AG10803 (cell line): Measurements from ENCODE around the gene PNCK.

Source experiments
- DNase-seq: peaks from one replicate; pipeline ENCODE4 v3.0.0; 2010; ENCODE audit warnings: low read depth
- H3K4me3 ChIP-seq: 2 replicates; pipeline ENCODE4 v1.5.1; 2011; ENCODE audit warnings: mild to moderate bottlenecking, low read length, control low read depth
- CTCF ChIP-seq: conservative IDR thresholded peaks from 2 replicates; pipeline ENCODE4 v1.5.1; 2011; ENCODE audit warnings: mild to moderate bottlenecking, low read length, control low read depth, inconsistent platforms

PNCK gene

GRCh38 chrX:153643431-153644351 is 29.9 kb downstream of the PNCK start:
- no peak for TF ChIP-seq CTCF
- no peak for DNase-seq
- no peak overlapping the region for H3K4me3 ChIP-seq

DNA sequence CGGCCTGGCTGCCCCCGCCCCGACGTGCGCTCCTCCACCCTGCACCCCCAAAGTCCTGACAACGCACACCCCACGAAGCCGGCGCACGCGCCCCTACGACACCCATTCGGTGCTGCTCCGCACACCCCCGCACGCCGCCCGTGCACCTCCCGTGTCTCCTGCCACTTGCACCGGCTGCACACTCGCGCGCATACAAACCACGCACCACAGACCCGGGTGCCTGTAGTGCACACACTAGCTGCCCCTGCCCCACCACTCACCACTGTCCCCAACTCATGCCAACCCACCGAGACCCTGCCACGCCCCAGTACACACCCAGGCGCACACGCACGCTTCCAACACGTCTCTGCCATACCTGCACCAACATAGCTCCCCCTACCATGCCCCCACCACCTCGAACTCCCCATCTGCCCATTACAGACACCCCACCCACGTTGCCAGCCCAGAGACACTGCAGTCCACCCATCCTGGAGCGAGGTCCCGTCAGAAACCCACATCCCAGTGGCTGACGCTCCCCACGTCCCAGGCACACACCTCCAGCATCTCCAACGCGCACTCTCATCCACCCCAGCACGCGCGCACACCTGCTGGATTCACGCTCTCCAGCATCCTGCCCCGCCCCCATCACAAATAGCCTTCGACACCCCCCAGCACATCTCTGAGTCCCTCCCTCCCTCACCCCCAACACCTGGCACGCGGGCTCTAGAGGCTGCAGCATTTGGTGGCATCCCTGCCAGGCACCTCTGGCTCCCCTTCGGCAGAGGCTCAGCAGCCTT is 30.8 kb downstream of the PNCK start:
- no peak for DNase-seq
- TF ChIP-seq CTCF, result no peak
- no peak overlapping the region for H3K4me3 ChIP-seq

- no peak for DNase-seq
- no peak for TF ChIP-seq CTCF
- H3K4me3 ChIP-seq, result no peak overlapping the region
Observed at GRCh38 chrX:153642051-153642654, 31.5 kb downstream of the PNCK start.

- no peak for TF ChIP-seq CTCF
- no peak for DNase-seq
- H3K4me3 ChIP-seq, result no peak overlapping the region
Observed at GRCh38 chrX:153641627-153642026, 32.0 kb downstream of the PNCK start.

DNA sequence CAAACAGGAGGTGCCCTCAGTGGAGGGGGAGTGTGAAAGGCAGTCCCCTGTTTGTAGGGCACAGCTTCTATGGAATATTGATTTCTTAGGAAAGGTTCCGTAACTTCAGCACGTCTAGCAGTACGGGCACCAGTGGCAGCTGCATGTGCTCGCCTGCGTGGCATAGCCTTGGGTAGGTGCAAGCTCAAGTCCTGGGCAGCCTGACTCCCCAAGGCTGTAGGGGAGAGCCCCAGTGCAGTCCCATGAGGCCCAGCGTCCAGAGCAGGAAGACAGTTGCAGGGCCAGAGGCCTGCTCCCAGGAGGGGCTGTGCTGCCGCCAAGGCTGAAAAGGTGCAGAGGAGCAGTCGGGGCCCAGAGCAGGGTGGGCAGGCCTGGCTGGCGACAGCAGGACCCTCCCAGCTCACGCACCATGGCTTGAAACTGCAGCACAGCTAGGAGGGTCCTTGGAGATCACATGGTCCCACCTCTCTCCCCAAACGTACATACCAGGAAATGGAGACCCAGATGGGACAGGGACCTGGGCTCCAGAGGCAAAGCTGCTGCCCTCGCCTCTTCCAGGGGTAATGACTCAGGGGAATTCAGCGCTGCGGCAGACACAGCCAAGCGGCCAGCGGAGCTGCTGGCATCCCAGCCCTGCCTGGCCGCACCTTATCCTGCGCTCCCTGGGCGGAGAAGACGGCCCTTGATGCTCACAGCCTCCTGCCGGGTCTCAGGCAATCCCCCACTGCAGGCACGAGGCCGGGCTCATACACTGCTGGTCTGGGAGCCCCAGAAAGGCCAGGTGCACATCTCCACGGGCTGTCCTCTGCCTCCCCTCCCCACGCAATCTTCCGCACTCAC is 32.7 kb downstream of the PNCK start:
- H3K4me3 ChIP-seq, result no peak overlapping the region
- TF ChIP-seq CTCF, result no peak
- no peak for DNase-seq

DNA sequence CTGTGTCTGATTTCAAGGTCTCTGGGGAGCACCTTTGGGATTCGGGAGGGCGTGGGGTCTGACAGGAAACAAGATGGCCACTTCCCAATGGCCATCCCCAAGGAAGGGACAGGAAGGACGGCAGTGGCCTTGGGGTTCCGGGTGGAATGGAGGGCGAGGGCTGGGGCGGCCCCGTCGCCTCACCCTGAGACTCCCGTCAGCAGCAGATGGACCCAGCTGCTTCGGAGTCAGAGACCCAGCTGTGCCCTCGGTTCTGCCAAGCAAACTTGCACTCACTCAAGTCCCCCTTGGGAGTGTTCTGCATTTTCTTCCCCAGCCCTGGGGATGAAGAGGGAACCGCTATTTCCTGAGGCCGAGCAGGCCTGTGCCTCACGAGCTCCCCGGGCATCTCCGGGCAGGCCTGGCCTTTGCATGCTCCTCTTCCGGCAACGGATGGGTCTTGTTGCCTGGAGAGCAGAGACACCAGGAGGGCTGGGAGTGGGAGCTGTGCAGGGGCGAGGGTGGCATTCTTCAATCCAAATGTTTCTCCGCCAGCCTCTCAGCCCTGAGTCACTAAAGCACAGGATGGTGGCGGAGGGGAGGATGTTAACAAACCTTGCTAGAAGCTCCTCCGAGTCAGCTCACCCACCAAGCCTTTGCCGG is 33.4 kb downstream of the PNCK start:
- H3K4me3 ChIP-seq, result no peak overlapping the region
- DNase-seq, result no peak
- TF ChIP-seq CTCF, result no peak
